ENCODE measurements around the gene BAK1.

Gene BAK1

DNA sequence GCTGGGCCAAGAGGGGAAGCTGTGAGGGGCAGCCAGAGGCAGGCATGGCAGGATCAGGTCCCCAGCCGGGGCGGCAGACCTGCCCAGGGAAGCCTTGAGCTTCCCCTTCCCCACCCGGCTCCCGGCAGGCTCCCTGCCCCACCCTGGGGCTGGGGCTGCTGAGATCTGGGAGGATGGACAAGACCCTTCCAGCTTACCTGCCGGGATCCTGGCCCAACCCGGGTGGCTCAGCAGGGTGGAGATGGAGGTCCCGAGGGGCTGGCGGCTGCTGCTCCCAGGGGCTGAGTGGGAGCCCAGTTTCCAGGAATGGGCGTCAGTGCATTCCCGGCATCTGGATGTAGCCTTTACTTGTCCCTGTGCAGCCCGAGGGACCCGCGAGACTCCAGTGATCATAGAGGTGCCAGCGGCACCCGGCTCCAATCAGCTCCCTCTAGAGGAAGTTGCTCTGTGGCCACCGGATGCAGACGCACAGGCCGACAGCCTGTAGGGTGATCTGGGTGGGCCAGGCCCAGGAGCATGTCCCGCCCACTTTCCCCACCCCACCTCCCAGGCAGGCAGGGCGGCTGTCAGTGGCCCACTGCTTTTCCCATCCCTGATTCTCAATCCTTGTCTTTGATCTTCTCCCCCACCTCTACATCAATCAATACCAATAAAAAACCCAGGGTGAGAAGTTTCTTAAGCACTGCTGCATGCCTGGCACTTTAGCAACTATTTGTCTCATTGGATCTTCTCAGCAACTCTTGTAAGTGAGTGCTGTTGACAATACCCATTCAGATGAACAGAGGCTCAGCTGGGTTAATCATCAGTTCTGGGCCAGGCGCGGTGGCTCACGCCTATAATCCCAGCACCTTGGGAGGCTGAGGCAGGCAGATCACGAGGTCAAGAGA lies at the start of gene BAK1:
BAK1 (minus strand) TSS at position 449 of the 887 bp plus-strand sequence. CDS start 2,672 bp downstream, outside the sequence.
- DNase-seq, result peak; percentile 94

DNA sequence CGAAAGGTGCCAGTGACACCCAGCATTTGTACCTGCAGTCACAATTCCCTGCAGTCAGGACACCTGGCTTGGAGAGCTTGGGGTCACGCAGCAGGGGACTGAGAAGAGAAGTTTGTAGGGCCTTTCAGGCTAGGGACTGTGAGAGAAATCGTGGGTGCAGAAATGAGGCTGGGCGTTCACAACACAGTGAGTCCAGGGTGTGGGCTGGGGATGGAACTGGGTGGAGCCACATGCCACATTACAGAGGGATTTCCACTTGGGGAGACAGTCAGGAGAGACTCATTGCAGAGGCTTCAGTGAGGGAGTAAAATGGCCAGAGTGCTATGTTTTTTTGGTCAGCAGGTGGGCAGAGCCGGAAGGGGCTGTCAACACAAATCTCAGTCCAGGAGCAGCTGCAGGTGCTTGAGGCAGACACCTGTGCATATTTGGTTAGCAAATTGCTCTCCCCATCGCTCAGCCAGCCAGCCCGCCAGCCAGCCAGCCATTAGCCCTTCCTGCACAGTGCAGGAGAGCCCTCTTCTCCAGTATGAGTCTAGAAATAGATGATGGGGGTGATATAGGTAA lies 48.4 kb upstream of the BAK1 start:
- no peak for DNase-seq

DNA sequence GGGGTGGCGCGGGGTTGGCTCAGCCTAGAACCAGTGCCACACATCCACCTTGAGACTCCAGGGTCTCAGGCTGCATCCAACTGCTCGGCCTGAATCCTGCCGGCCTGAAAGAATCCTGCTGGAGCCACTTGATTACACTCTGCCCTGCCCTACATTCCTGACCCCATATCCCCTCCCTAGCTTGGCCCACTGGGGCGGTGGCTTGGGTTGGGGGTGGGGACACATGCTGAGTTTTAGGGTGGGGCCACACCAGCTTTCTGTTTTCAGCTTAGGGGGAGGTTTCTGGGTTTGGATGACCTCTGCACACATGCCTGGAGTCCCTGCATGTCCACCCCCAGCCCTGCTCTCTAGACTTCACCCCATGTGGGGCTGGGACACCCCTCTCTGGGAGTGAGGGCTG lies 47.8 kb upstream of the BAK1 start:
- DNase-seq, result no peak

DNA sequence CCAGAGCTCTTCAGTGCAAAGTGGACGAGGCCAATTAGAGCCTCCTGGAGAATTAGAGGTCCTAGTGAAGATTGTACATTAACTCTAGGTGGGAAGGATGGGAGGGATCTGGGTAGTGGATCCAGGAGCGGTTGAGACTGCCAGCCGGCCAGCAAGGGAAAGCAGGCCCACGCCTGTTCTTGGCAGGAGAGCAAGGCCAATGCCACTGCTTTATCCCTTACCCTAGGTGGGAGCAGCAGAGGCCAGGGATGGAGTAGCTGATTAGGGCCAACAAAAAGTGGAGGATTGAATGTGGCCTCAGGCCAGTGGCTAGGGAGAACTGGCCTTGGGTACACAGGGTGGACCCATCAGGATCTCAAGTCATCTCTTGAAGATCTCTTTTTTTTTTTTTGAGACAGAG lies 44.8 kb upstream of the BAK1 start:
- DNase-seq, result no peak

DNA sequence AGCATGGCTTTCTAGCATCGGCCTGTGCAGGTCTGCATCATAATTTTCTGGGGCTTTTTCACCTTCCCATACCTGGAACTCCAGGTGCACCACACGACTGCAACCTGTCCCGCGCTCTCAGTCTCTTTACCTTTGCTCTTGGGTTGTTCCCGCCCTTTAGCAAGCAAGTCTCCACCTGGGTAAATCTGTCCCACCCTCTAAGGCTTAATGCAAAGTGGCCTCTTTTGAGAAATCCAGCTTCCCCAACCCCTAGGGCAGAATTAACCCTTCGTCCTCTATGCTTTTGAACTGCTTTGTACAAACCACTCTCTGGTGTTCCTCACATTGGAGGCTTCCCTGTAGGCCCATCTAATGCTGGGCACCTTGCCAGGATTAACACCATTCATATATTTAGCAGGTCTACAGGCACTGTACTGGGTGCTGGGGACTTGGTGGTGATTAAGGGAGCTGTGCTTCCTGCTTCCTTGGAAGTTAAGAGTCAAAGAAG lies 43.9 kb upstream of the BAK1 start:
- DNase-seq, result no peak

DNA sequence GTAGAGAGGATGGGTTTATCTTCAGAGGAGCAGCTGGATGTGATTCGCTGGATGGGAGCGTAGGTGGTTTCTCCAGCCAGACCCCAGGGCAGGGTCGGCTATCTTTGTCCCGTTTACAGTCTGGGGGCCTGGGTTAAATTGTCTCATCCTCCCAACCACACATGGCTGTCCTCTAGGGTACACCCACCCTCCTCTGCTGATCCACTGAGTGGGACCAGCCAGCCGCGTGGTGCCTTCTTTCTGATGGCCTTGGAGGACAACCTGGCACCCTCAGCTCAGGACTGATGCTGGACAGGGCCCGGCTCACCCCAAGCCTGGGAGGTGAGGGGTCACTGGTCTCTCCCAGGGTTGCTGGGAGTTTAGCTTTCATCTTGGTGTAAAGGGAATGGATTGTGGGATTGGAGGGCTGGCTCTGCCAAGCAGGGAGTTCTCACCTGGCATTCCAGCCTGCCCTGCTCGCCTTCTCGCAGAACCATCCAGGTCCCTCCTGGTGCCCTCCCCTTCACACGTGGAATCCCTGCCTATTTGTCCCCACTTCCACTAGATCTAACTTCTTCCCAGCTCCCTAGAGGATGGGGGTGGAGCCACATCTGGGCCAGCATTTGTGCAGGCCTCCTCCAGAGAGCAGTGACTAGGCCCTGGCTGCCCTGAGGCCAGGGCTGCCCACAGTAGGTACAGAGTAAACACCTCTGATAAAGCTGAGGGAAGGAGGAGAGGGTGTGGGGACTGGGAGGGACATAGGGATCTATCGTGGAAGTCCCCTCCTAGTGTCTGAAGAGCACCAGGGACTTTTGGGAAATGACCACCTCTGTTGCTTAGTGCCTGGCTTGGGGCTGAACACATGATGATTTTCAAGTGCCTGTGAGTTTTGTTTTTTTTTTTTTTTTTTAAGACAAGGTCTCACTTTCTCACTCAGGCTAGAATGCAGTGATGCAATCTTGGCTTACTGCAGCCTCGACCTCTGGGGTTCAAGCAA lies 42.7 kb upstream of the BAK1 start:
- DNase-seq, result no peak

DNA sequence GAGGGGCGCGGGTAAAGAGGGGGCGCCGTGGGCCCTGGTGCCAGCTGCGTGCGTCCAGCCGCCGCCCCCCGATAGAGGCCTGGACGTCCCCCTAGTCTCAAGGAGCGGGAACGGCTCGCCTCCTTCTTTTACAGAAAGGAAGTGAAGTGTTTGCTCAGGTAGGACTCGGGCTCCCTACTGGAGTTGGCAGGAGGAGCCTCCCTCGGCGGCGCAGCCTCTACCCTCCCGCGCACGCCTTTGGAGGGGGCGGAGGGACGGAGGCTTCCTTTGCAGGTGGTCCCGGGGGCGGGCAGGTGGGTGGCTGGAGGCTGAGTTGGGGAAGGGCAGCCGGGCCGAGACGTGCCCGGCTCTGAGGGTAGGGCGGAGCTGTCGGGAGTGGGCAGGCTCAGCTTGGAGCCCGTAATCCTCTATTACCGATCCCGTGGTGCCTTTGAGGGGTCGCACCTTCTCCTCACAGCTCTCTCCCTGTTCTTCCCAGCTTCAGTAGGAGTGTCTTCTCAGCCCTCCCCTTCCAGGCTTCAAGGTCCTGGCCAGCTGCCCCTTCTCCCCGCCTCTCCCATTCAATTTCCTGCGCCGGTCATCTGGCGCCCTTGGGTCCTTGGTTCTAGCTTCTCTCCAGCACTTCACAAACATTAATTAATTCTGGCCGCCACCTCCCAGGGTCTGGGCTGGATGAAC lies 41.8 kb upstream of the BAK1 start:
- peak; percentile 81 for DNase-seq

DNA sequence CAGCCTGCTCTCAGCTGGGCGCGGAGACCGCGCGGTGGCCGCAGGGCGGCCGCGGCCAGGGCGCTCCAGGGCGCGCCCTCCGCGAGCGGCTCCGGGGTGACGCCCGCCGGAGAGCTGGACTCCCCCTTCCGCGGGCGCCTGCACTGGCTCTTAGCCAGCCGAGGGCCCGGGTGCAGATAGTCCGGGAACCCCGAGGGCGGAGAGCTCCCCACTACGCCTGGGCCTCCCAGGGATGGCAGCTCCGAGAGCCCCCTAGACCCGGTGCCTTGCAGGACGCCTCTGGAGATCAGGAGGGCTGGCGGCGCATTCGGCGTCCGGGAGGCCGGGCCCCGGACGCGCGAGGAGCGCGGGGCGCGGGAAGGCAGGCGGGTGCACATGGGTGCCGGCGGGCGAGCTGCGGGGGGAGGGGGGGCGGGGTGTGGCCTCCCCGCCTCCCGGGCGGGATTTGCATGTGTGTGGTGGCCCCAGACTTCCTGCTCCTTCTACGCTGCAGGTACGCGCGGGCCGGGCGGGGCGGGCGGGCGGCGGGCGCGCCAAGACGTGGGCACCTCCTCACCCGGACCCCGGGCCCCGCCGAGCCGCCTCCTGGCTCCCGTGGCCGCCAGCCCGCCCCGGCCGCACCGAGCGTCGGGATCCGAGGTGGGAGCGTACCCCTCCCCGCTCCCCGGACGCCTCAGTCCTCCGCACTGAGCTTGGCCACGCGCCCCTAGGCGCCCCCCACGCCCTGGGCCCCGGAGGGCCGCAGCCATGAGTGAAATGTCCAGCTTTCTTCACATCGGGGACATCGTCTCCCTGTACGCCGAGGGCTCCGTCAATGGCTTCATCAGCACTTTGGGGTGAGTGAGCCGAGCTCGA lies 41.0 kb upstream of the BAK1 start, which contains the start of gene ITPR3:
ITPR3 (plus strand) TSS at position 467 of the 855 bp plus-strand sequence; CDS start at position 748, 281 bp downstream.
- DNase-seq, result peak; percentile 90

DNA sequence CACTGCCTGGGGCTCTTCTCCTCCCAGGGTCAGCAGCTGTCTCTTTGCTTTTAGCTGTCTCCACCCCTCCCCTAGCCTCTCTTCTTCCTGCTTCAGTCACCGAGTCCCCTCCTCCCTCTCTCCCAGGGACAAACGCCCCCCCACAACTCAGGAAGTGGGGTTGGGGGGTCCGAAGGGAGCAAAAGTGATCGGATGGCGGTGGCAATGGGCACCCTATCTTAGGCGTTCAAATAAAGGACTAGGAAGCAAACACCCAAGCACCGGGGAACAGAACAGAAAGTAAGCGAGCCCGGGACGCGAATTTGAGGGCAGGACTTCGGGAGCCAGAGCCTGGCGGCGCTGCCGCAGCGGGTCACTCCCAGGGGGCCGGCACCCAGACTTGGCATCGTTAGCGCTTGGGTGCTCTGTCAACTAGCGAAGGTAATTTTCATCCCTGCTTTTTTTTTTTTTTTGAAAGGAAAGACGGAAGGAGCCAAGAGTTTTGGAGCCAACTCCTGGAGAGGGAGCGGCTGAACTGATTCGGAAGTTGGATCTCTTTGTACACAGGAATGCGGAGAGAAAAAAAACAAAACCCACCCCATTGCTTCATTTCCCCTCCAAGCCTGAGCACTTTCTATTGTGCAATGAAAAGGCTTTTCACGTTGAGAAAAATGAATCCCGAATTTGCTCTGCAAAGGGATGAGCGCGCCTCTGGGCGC lies 40.2 kb upstream of the BAK1 start:
- DNase-seq, result peak; percentile 77

DNA sequence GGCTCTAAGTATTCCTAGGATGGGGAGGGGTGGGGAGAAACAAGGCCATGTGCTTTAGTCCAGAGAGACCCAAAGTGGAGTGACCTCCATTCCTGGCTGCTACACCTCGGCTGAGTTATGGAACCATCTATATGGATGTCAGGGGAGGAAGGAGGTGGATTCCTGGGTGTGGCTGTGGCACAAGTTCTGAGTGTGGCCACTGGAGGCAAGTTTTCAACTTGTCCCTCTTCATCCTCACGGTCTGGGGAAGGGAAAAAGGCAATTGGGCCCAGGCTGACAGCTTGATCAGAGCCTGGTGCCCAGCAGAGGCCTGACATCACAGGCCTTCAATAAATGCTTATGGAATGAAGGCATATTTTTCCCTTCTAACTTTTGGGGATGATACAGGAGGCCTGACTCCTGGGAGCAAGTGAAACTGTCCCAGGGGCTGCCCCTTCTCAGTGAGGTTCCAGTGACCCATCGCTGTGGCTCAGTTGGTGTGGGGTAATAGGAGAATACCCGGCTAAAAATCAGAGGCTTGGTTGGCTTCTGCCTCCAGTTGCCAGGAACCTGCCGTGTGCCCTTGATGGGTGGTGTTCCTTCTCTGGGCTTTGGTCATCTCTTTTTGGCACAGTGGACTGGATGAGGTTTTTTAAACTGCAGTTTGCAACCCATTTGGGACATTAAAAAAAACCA lies 39.2 kb upstream of the BAK1 start:
- DNase-seq, result no peak

DNA sequence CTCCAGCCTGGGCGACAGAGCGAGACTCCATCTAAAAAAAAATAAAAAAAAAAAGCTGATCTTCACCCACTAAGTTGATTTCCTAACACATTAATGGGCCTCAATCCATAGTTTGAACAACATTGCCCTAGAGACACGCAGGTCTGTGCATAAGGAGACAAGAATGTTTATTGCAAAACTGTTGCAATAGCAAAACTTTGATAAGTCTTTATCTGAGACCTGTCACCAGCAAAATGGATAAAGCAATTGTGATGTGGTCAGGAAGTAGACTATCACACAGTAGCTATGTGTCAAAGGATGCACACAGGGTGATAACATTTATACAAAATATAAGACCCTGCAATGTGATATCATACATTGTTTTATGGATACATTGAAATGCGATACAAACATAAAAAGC lies 36.8 kb upstream of the BAK1 start:
- no peak for DNase-seq

DNA sequence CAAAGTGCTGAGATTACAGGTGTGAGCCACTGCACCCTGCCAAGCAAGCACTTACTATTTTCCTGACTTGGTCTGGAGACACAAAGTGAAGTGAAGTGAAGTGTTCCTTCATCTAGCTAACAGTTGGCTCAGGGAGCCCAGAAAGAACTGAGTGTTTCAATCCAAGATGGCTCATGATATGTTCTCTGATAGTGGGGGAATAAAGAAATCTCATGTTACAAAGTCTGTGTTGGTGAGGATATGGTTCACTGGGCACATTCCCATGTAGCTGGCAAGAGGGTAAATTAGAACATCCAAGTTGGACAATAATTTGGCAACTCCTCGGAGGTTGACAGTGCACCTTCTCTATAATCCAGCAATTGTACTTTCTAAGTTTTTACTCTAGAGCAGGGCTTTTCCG lies 36.0 kb upstream of the BAK1 start:
- no peak for DNase-seq

DNA sequence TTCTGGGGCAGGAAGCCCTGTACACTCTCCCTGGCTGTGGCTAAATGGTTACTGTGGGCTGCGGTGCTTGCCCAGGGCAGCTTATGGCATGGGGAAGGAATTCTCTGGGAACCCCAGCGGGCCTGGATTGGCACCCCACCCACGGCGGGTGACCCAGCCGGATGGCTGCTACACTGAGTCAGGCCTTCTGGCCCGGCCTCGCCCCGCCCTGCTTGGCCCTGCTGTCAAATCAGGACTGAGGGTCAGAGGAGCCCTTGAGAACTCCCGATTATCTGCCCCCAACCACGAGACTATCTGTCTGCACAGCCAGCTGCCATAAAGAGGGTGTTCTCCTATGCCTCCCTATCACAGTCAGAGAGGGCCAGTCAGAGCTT lies 33.7 kb upstream of the BAK1 start:
- no peak for DNase-seq

DNA sequence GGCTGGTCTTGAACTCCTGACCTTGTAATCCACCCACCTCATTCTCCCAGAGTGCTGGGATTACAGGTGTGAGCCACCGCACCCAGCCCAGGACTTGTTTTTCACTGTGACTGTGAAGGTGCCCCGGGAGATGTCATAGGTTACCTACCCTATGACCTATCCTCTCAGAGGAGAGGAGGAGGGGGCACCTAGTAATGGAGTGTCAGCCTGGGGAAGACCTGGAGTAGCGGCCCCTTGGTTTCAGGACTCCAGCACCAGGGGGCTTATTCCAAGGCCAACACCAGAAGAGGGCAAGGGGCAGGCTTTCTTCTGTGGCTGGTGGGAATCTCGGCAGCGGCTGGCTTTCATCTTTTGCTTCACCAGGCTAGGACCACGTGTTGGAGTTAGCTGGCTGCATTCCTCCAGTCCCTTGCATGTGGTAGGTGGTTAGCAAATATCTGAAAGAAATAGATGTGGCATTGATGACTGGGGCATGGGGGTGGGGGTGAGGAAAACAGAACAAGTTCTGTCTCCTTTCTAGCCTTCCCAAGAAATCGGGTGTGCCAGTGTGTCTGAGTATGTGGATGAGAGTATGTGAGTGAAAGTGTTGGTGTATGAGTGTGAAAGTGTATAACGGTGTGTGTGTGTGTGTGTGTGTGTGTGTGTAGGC lies 33.2 kb upstream of the BAK1 start:
- DNase-seq, result no peak

DNA sequence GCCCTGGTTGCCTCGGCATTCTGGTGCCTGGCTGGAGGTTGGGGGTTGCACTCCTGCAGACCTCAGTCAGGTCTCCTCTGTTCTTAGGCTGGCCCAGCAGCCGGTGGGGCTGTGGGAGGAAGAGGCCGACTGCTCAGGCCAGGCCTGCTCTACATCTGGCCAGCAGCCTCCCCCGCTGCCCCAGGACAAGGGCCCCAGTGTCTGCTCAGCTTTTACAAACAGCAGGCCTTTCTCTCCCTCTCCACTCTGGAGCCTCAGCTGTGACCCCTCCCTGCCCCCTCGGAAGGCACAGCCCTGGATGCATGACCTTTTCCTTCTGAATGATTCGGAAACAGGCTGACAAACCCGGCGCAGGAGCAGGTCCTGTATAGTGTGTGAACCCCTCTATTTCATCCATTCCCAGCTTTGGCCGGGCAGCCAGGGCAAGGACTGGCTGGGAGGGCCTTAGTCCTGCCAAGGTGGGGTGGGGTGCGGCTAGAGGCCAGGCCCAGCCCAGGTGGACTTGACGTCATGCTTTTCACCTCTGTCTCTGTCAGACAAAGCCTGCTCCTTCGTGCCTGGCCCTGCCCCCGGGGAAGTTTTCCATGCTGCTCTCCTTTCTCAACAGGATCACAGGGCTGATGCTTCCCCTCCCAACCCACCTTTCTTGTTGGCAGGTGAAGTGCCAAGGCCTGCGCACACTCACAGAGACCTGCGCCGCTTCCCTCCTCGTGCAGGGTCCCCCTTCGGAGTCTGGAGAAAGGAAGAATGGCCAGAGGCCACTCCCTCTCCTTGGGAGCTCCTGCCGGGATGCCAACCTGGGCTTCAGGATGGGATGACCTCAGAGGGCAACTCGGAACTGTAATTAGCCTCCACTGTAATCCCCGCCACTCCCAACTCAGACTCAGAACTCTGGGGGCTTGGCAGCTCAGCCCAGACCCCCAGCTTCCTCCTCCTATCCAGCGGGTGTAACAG lies 31.0 kb upstream of the BAK1 start:
- no peak for DNase-seq

DNA sequence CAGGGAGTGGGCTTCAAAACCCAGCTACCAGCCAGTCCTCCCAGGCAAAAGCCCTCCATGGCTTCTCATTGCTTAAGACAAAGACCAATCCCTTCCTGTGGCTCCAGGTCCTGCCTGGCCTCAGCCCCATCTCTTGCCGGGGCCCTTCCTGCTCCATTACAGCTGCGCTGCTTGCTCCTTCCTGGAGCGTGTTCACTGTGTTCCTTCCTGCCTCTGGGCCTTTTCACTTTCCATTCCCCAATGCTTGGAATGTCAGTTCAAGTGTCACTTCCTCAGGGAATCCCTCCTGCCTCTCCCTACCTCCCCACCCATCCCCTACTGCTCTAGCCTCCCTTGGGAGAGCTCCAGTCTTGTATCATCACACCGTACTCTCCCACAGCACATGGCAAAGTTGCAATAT lies 30.0 kb upstream of the BAK1 start:
- no peak for DNase-seq

DNA sequence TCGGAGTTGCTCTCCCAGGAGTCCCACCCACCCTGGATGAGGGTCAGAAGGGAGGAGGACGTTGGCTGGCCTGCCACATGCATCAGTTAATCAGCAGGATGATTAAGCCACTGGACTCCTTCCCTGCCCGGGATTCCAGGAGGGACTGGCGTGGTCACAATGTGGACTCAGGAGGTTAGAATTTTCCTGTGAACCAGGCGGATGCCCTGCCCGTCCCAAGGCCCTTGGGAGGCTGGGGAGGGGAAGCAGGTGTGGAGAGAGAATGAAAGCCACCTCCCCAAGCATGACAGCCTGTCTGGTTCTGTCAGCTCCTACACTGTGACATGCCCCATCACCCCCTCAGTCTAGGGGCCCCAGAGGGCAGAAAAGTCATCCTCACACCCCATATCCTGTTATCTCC lies 29.5 kb upstream of the BAK1 start:
- DNase-seq, result no peak

DNA sequence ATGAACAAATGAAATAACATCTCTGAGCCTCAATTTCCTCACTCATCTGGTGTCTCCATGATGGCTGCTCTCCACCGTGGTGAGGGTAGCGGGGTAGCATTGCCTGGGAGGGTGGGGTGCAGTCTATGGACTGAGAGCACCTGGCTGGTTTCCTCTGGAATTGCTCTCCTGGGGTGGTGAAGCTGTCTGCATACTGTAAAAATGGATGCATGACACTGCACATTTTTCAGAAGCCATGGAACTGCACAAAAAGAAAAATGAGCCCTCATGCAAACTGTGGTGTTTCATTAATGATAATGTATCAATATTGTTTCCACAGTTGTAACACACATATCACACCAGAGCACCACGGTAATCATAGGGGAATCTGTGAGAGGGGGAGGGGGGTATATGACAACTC lies 28.9 kb upstream of the BAK1 start:
- DNase-seq, result no peak

DNA sequence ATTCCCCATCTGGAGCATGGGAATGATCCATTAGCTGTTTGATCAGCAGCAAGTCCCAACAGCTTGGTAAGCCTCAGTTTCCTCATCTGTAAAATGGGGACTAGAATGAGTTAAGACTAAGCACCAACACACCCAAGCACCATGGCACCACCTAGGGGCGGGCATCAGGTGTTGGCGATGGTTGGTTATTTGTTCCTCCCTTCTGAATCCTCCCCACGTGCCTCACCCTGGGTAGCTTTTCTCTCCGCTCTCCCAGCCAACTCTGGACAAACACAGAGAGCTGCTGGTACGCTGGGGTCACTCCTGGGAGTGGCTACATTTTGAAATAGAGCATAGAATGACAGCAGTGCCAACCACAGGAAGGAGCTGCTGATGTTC lies 27.7 kb upstream of the BAK1 start:
- peak; percentile 75 for DNase-seq
